GM12864 (cell line): ENCODE data around the gene ZFP36L2.

Source experiments
- DNase-seq: peaks from one replicate; pipeline ENCODE4 v3.0.0-alpha.2; 2011; ENCODE audit warnings: low read depth
- H3K4me3 ChIP-seq: 2 replicates; pipeline ENCODE4 v1.5.1; 2011; ENCODE audit warnings: mild to moderate bottlenecking, low read depth, low read length, control low read depth
- CTCF ChIP-seq: IDR thresholded peaks from 2 replicates; pipeline ENCODE4 v1.5.1; 2011; ENCODE audit warnings: low read depth, mild to moderate bottlenecking, moderate library complexity, low read length, control low read depth, inconsistent platforms; ENCODE audit errors: missing control alignments

ZFP36L2 gene

GRCh38 chr2:43212931-43213330 is 13.5 kb downstream of the ZFP36L2 start:
- no peak for DNase-seq
- H3K4me3 ChIP-seq: no peak overlapping the region
- no peak for TF ChIP-seq CTCF

GRCh38 chr2:43212216-43212835 is 14.1 kb downstream of the ZFP36L2 start:
- no peak overlapping the region for H3K4me3 ChIP-seq
- no peak for TF ChIP-seq CTCF
- no peak for DNase-seq

- TF ChIP-seq CTCF: no peak
- DNase-seq: no peak
- H3K4me3 ChIP-seq: no peak overlapping the region
Observed at GRCh38 chr2:43210467-43211303, 15.7 kb downstream of the ZFP36L2 start.

GRCh38 chr2:43210125-43210466 is 16.3 kb downstream of the ZFP36L2 start:
- DNase-seq: no peak
- no peak for TF ChIP-seq CTCF

GRCh38 chr2:43209204-43209717 is 17.1 kb downstream of the ZFP36L2 start:
- TF ChIP-seq CTCF: no peak
- H3K4me3 ChIP-seq: no peak overlapping the region
- DNase-seq: no peak

More at GRCh38 chr2:43210125-43210466, 16.3 kb downstream of the ZFP36L2 start:
- H3K4me3 ChIP-seq: no peak overlapping the region

GRCh38 chr2:43207553-43208300 is 18.7 kb downstream of the ZFP36L2 start:
- TF ChIP-seq CTCF: no peak

More at GRCh38 chr2:43207553-43208300, 18.7 kb downstream of the ZFP36L2 start:
- no peak for DNase-seq
- no peak overlapping the region for H3K4me3 ChIP-seq
